Neural progenitor cell (in vitro differentiated cells): ENCODE data around the gene TRIM5.

Experiments
- EZH2 ChIP-seq: fragments of 200-600 bp; sonication (generic); IDR thresholded peaks from 2 replicates; pipeline ENCODE4 v1.6.1; 2017; ENCODE audit warnings: antibody characterized with exemption, mild to moderate bottlenecking, moderate library complexity
- EZH2phosphoT487 ChIP-seq: fragments of 200-600 bp; sonication (generic); IDR thresholded peaks from 2 replicates; pipeline ENCODE4 v1.6.1; 2017; ENCODE audit warnings: antibody characterized with exemption

DNA sequence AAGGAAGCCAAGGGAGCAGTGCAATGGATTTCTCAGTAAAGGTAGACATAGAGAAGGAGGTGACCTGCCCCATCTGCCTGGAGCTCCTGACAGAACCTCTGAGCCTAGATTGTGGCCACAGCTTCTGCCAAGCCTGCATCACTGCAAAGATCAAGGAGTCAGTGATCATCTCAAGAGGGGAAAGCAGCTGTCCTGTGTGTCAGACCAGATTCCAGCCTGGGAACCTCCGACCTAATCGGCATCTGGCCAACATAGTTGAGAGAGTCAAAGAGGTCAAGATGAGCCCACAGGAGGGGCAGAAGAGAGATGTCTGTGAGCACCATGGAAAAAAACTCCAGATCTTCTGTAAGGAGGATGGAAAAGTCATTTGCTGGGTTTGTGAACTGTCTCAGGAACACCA, 11.3 kb upstream of the TRIM5 start:
- no peak for TF ChIP-seq EZH2phosphoT487
- no peak for TF ChIP-seq EZH2
